AG04450 (cell line): ENCODE data around the gene NR2E1. TPM values are rescaled to one million over a fixed set of nuclear protein-coding genes. Genes with fewer than 3 reads are reported as not detected.

Experiments
- CTCF ChIA-PET: fragments of 300-600, 350-600 bp; formaldehyde crosslinking; extraction: SDS; loops from one replicate; lab custom pipeline; 2022; ENCODE audit warnings: antibody characterized with exemption, inconsistent platforms; lab: Charles Lee
- POLR2A ChIA-PET: fragments of 350-600 bp; formaldehyde crosslinking; extraction: SDS; loops from one replicate; lab custom pipeline; 2021; ENCODE audit warnings: antibody characterized with exemption, inconsistent platforms; lab: Yijun Ruan, JAX
- DNase-seq: peaks from one replicate; pipeline ENCODE4 v3.0.0-alpha.2; 2011; ENCODE audit warnings: low read depth, low spot score
- H3K27ac ChIP-seq: one replicate; pipeline ENCODE4 v1.5.1; 2012; ENCODE audit warnings: low read depth, low read length, control low read depth
- H3K27me3 ChIP-seq: one replicate; pipeline ENCODE4 v1.6.0; 2012; ENCODE audit warnings: low read length; ENCODE audit not compliant: control insufficient read depth, insufficient read depth
- H3K4me3 ChIP-seq: 2 replicates; pipeline ENCODE4 v1.5.1; 2011; ENCODE audit warnings: mild to moderate bottlenecking, low read depth, low read length, control low read depth
- H3K9me3 ChIP-seq: 2 replicates; pipeline ENCODE4 v1.5.1; 2012; ENCODE audit warnings: low read length; ENCODE audit not compliant: control insufficient read depth, insufficient read depth
- polyA plus RNA-seq: library from polyadenylated mRNA; depleted of rRNA; stranded (reverse); fragments of >200 nt; gene quantifications from 2 replicates; pipeline ENCODE4 v1.2.3, GENCODE V29; 2011
- TF ChIP-seq, protein P1 (sequence below): IDR thresholded peaks from 2 replicates; pipeline ENCODE4 v1.5.1; 2011; ENCODE audit warnings: low read depth, low read length, control low read depth, inconsistent platforms

Gene NR2E1
- polyA plus RNA-seq, 1 experiment, result not detected

- TF ChIP-seq, protein P1, sequence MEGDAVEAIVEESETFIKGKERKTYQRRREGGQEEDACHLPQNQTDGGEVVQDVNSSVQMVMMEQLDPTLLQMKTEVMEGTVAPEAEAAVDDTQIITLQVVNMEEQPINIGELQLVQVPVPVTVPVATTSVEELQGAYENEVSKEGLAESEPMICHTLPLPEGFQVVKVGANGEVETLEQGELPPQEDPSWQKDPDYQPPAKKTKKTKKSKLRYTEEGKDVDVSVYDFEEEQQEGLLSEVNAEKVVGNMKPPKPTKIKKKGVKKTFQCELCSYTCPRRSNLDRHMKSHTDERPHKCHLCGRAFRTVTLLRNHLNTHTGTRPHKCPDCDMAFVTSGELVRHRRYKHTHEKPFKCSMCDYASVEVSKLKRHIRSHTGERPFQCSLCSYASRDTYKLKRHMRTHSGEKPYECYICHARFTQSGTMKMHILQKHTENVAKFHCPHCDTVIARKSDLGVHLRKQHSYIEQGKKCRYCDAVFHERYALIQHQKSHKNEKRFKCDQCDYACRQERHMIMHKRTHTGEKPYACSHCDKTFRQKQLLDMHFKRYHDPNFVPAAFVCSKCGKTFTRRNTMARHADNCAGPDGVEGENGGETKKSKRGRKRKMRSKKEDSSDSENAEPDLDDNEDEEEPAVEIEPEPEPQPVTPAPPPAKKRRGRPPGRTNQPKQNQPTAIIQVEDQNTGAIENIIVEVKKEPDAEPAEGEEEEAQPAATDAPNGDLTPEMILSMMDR, result no peak
- no peak for DNase-seq
- ChIA-PET POLR2A (no interaction called here), CTCF (no interaction called here)
- peaks cover 95% of the 10 kb centered on the region for H3K27me3 ChIP-seq
- no peak overlapping the region for H3K27ac ChIP-seq
- peak overlapping the region; percentile 29 for H3K4me3 ChIP-seq
- peaks cover 9% of the 10 kb centered on the region; the same call in 1 of the 2 replicates for H3K9me3 ChIP-seq
Observed at GRCh38 chr6:108118810-108119768, 46.7 kb upstream of the NR2E1 start.

GRCh38 chr6:108119769-108120141, 46.1 kb upstream of the NR2E1 start:
- ChIA-PET CTCF (interaction anchor here (0.6 kb wide), 1 partner anchor 373 kb away, joined by 3 read pairs; no protein-coding TSS in a partner anchor), POLR2A (no interaction called here)
- no peak overlapping the region for H3K4me3 ChIP-seq

GRCh38 chr6:108120311-108120710, 45.5 kb upstream of the NR2E1 start:
- H3K4me3 ChIP-seq, result no peak overlapping the region
- POLR2A ChIA-PET, result no interaction called here
- H3K27ac ChIP-seq, result no peak overlapping the region
- DNase-seq, result no peak
- TF ChIP-seq, protein P1, result no peak
- H3K27me3 ChIP-seq, result peaks cover 93% of the 10 kb centered on the region
- peaks cover 11% of the 10 kb centered on the region; the same call in 1 of the 2 replicates for H3K9me3 ChIP-seq
- CTCF ChIA-PET, result interaction anchor here (0.6 to 0.8 kb wide), 2 partner anchors 371 to 372 kb away, joined by 3 to 5 read pairs; no protein-coding TSS in a partner anchor

More at GRCh38 chr6:108119769-108120141, 46.1 kb upstream of the NR2E1 start:
- TF ChIP-seq, protein P1, result no peak
- Histone ChIP-seq H3K9me3 (peaks cover 11% of the 10 kb centered on the region; the same call in 1 of the 2 replicates), H3K27ac (no peak overlapping the region), H3K27me3 (peaks cover 94% of the 10 kb centered on the region)
- DNase-seq, result no peak

DNA sequence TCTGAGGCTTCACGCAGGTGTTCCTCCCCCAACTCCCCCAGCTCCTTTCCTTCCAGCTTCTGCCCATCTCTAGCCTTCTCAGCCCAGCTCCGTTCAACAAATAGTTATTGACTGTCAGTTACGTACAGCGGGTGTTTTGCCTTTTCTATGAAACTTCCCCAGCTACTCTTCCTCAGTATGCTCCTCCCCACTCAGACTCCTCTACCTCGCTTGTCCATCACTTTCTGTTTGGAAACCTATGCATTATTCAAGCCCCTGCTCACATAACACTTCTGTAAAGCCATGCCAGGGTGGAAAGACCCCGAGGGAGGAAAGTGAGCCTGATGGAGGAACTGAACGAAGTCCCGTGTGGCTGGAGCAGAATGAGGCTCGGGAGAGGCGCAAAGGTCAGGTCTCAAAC, 44.2 kb upstream of the NR2E1 start:
- CTCF ChIA-PET, result interaction anchor here (0.6 to 1.2 kb wide), 2 partner anchors 163 to 370 kb away, joined by 5 to 9 read pairs; no protein-coding TSS in a partner anchor
- no peak overlapping the region for H3K4me3 ChIP-seq
- POLR2A ChIA-PET, result no interaction called here
- no peak for DNase-seq
- peaks cover 82% of the 10 kb centered on the region for H3K27me3 ChIP-seq
- TF ChIP-seq, protein P1, result no peak
- H3K27ac ChIP-seq, result no peak overlapping the region
- peaks cover 11% of the 10 kb centered on the region; the same call in 1 of the 2 replicates for H3K9me3 ChIP-seq
